HCT116 (cell line): ENCODE results near the gene LRAT. TPM values are rescaled to one million over a fixed set of nuclear protein-coding genes. Genes with fewer than 3 reads are reported as not detected.

Source experiments
- ATAC-seq: fragments of 200-7000 bp; cut with Tn5 transposase; 2 replicates; pipeline ENCODE4 v1.9.1; 2020; ENCODE audit warnings: mild to moderate bottlenecking, moderate library complexity
- BruUV-seq: library from RNA; stranded (reverse); fragments of 400-500 nt; replicated peaks from 2 replicates; lab custom pipeline; 2021; lab: Mats Ljungman, UMichigan
- CTCF ChIA-PET: fragments of 300-600 bp; sonication (Branson Sonifier 250); formaldehyde crosslinking; loops from one replicate; lab custom pipeline; 2021; ENCODE audit warnings: antibody characterized with exemption; lab: Charles Lee
- POLR2A ChIA-PET: fragments of 300-600, 350-600 bp; sonication (Branson Sonifier 250); formaldehyde crosslinking; loops from one replicate; lab custom pipeline; 2021; ENCODE audit warnings: antibody characterized with exemption; lab: Charles Lee
- RAD21 ChIA-PET, 2 experiments: fragments of 300-600 bp; sonication (Branson Sonifier 250); formaldehyde crosslinking; loops; one replicate each; lab custom pipeline; 2023; ENCODE audit warnings: low total read pairs in 2 of 2; ENCODE audit not compliant: uncharacterized antibody in 2 of 2, unreplicated experiment in 2 of 2, low non-redundant PET in 1 of 2; lab: Charles Lee
- DNase-seq: peaks from one replicate; pipeline ENCODE4 v3.0.0-alpha.2; 2010; ENCODE audit warnings: low read depth, low spot score
- H2AFZ ChIP-seq: fragments of 200-600 bp; shearing (Covaris generic), sonication (generic); 2 replicates; pipeline ENCODE4 v1.6.1; 2017; ENCODE audit warnings: low read depth, mixed run types, mixed read lengths, antibody characterized with exemption, low read length; ENCODE audit not compliant: poor library complexity, severe bottlenecking
- H3K27ac ChIP-seq: 2 replicates; pipeline ENCODE4 v1.5.1; 2012; ENCODE audit warnings: low read depth, low read length
- H3K27me3 ChIP-seq: fragments of 200-600 bp; sonication (generic); 2 replicates; pipeline ENCODE4 v1.6.1; 2016; ENCODE audit warnings: mixed run types, low read length, mixed read lengths; ENCODE audit not compliant: insufficient read depth
- H3K36me3 ChIP-seq, 2 experiments: fragments of 200-500 bp in 1 of 2; fragments of 200-600 bp in 1 of 2; sonication (Bioruptor generic) in 1 of 2; sonication (generic) in 1 of 2; 2 replicates each; pipeline versions ENCODE4 v1.5.1 to v1.6.1; 2014 to 2016; ENCODE audit warnings: low read length in 2 of 2, inconsistent platforms in 1 of 2, mixed read lengths in 1 of 2, mixed run types in 1 of 2; ENCODE audit not compliant: insufficient read depth in 2 of 2, control insufficient read depth in 1 of 2
- H3K4me1 ChIP-seq, 2 experiments: fragments of 200-600 bp in 1 of 2; sonication (generic) in 1 of 2; 2 replicates each; pipeline versions ENCODE4 v1.5.1 to v1.6.1; 2012 to 2017; ENCODE audit warnings: low read length in 2 of 2, inconsistent platforms in 1 of 2, mild to moderate bottlenecking in 1 of 2, mixed read lengths in 1 of 2, mixed run types in 1 of 2, moderate library complexity in 1 of 2; ENCODE audit not compliant: insufficient read depth in 2 of 2, control insufficient read depth in 1 of 2
- H3K4me2 ChIP-seq: fragments of 200-600 bp; sonication (generic); 2 replicates; pipeline ENCODE4 v1.6.1; 2017; ENCODE audit warnings: mixed run types, low read length, mixed read lengths
- H3K4me3 ChIP-seq, 2 experiments: fragments of 200-600 bp in 1 of 2; sonication (generic) in 1 of 2; replicated peaks in 1 of 2; 2 replicates each; pipeline ENCODE4 v1.5.1; 2011 to 2016; ENCODE audit warnings: low read length in 2 of 2, control low read depth in 1 of 2, low read depth in 1 of 2, mild to moderate bottlenecking in 1 of 2, mixed read lengths in 1 of 2, mixed run types in 1 of 2
- H3K79me2 ChIP-seq: fragments of 200-600 bp; sonication (generic); 2 replicates; pipeline ENCODE4 v1.6.1; 2017; ENCODE audit warnings: mild to moderate bottlenecking, mixed run types, low read length, moderate library complexity, mixed read lengths; ENCODE audit not compliant: insufficient read depth
- H3K9ac ChIP-seq: fragments of 200-600 bp; sonication (generic); 2 replicates; pipeline ENCODE4 v1.6.1; 2016; ENCODE audit warnings: low read length, mixed read lengths
- H3K9me2 ChIP-seq: fragments of 200-600 bp; sonication (generic), shearing (Covaris generic); 2 replicates; pipeline ENCODE4 v1.6.1; 2017; ENCODE audit warnings: mixed run types, mild to moderate bottlenecking, moderate library complexity; ENCODE audit not compliant: insufficient read depth
- H3K9me3 ChIP-seq, 2 experiments: fragments of 200-500 bp in 1 of 2; fragments of 200-600 bp in 1 of 2; sonication (Bioruptor generic) in 1 of 2; sonication (generic) in 1 of 2; 2 replicates each; pipeline ENCODE4 v1.6.1; 2014 to 2017; ENCODE audit warnings: low read length in 2 of 2, mixed read lengths in 2 of 2, inconsistent platforms in 1 of 2, low read depth in 1 of 2, mild to moderate bottlenecking in 1 of 2, mixed run types in 1 of 2, moderate library complexity in 1 of 2; ENCODE audit not compliant: control insufficient read depth in 1 of 2, insufficient read depth in 1 of 2
- H4K20me1 ChIP-seq: fragments of 200-600 bp; sonication (generic), shearing (Covaris generic); 2 replicates; pipeline ENCODE4 v1.6.1; 2017; ENCODE audit warnings: mixed run types, mild to moderate bottlenecking, moderate library complexity; ENCODE audit not compliant: insufficient read depth
- ATF3 ChIP-seq: IDR thresholded peaks from 2 replicates; pipeline ENCODE4 v1.6.1; 2012
- CEBPB ChIP-seq: IDR thresholded peaks from 2 replicates; pipeline ENCODE4 v1.6.1; 2012; ENCODE audit warnings: low read depth
- CTCF ChIP-seq, 3 experiments: fragments of 200-600 bp in 1 of 3; sonication (generic) in 1 of 3; IDR thresholded peaks in 2 of 3; conservative IDR thresholded peaks in 1 of 3; 2 replicates each; pipeline ENCODE4 v1.5.1; 2012 to 2017; ENCODE audit warnings: low read depth in 2 of 3, low read length in 2 of 3, antibody characterized with exemption in 1 of 3, borderline replicate concordance in 1 of 3, control low read depth in 1 of 3, mild to moderate bottlenecking in 1 of 3, mixed read lengths in 1 of 3, mixed run types in 1 of 3, moderate library complexity in 1 of 3; ENCODE audit not compliant: insufficient read depth in 1 of 3
- ELF1 ChIP-seq: IDR thresholded peaks from 2 replicates; pipeline ENCODE4 v1.6.1; 2012; ENCODE audit warnings: low read depth, borderline replicate concordance
- FOSL1 ChIP-seq: IDR thresholded peaks from 2 replicates; pipeline ENCODE4 v1.6.1; 2012; ENCODE audit warnings: low read depth
- POLR2A ChIP-seq: IDR thresholded peaks from 2 replicates; pipeline ENCODE4 v1.7.0; 2011; ENCODE audit warnings: borderline replicate concordance; ENCODE audit not compliant: insufficient read depth, insufficient read length; ENCODE audit errors: extremely low read depth
- RAD21 ChIP-seq: IDR thresholded peaks from 2 replicates; pipeline ENCODE4 v1.6.1; 2012; ENCODE audit warnings: low read depth, mild to moderate bottlenecking
- SP1 ChIP-seq: IDR thresholded peaks from 2 replicates; pipeline ENCODE4 v1.6.1; 2012; ENCODE audit warnings: low read depth
- SRF ChIP-seq: IDR thresholded peaks from 2 replicates; pipeline ENCODE4 v1.6.1; 2012; ENCODE audit warnings: low read depth
- TCF7L2 ChIP-seq: IDR thresholded peaks from 2 replicates; pipeline ENCODE4 v1.7.0; 2011; ENCODE audit warnings: borderline replicate concordance, inconsistent platforms; ENCODE audit not compliant: insufficient read depth, insufficient read length; ENCODE audit errors: extremely low read depth
- YY1 ChIP-seq: IDR thresholded peaks from 2 replicates; pipeline ENCODE4 v1.6.1; 2011; ENCODE audit warnings: low read length, low read depth, moderate library complexity, mild to moderate bottlenecking; ENCODE audit not compliant: insufficient replicate concordance; ENCODE audit errors: extremely low read depth
- ZFX ChIP-seq: fragments of 450-650 bp; IDR thresholded peaks from 2 replicates; pipeline ENCODE4 v1.6.1; 2017
- intact Hi-C: fragments of 100-400 bp; cut with micrococcal nuclease; formaldehyde crosslinking; loops from 2 replicates; pipeline ENCODE4 v1.10.0; 2022
- total RNA-seq: library from RNA; stranded (reverse); gene quantifications from one replicate; pipeline ENCODE4 v1.2.1, GENCODE V29; 2021; ENCODE audit not compliant: unreplicated experiment

LRAT gene
- total RNA-seq, 1 experiment from 2014 or later: 3.8 TPM

GRCh38 chr4:154707877-154708276 lies 35.9 kb upstream of the LRAT start (continued):
- no peak for TF ChIP-seq SRF
- no peak for TF ChIP-seq ELF1
- TF ChIP-seq, all 23 proteins: peak for 7

GRCh38 chr4:154709550-154709949 lies 34.2 kb upstream of the LRAT start:
- no peak for ATAC-seq
- no peak overlapping the region for H3K27ac ChIP-seq
- H3K27me3 ChIP-seq: no peaks in the 10 kb centered on the region
- POLR2A ChIA-PET: no interaction called here
- H4K20me1 ChIP-seq: no peaks in the 10 kb centered on the region
- intact Hi-C loops: no loop called here
- BruUV-seq: no TSS peak
- H3K36me3 ChIP-seq: no peaks in the 10 kb centered on the region
- RAD21 ChIA-PET: no interaction called here
- DNase-seq: no peak
- H3K79me2 ChIP-seq: no peaks in the 10 kb centered on the region
- H3K4me1 ChIP-seq: peaks cover 0 to 17% of the 10 kb centered on the region in 2 experiments; a peak in 2 of 4 replicates
- no peak overlapping the region for H3K4me2 ChIP-seq
- no peaks in the 10 kb centered on the region for H3K9me3 ChIP-seq
- TF ChIP-seq POLR2A: no peak
- TF ChIP-seq YY1: no peak
- TF ChIP-seq ELF1: no peak
- TF ChIP-seq TCF7L2: no peak
- no peak for TF ChIP-seq CEBPB
- no peak for TF ChIP-seq ATF3
- no peak for TF ChIP-seq RAD21
- no peak for TF ChIP-seq ZFX
- no peak for TF ChIP-seq SP1
- no peak for TF ChIP-seq FOSL1
- TF ChIP-seq CTCF (IDR thresholded peaks at IDR 0.05 in 2 of 3, conservative IDR thresholded peaks at IDR 0.05 in 1 of 3; ENCODE audit: borderline replicate concordance in 1 of 3, insufficient read depth in 1 of 3, low read depth in 2 of 3, low read length in 2 of 3): no peak
- no peak overlapping the region for H3K9ac ChIP-seq
- no peak overlapping the region for H2AFZ ChIP-seq
- CTCF ChIA-PET: no interaction called here
- no peak overlapping the region for H3K4me3 ChIP-seq
- H3K9me2 ChIP-seq: 0 out of 2 replicates have a peak, but pooled peaks cover 4% of the 10 kb centered on the region
